ENCODE measurements around the gene INPP4B.

INPP4B gene

GRCh38 chr4:142331646-142332045 is 514.5 kb downstream of the INPP4B start:
- DNase-seq: no peak

GRCh38 chr4:142331132-142331531 is 515.0 kb downstream of the INPP4B start:
- DNase-seq: no peak

GRCh38 chr4:142330311-142330710 is 515.8 kb downstream of the INPP4B start:
- no peak for DNase-seq

GRCh38 chr4:142329313-142329712 is 516.8 kb downstream of the INPP4B start:
- DNase-seq: no peak

- no peak for DNase-seq
Measured at GRCh38 chr4:142326181-142326580, 519.9 kb downstream of the INPP4B start.

GRCh38 chr4:142324572-142324971 is 521.5 kb downstream of the INPP4B start:
- DNase-seq: no peak

- DNase-seq: no peak
Measured at GRCh38 chr4:142322996-142323395, 523.1 kb downstream of the INPP4B start.

GRCh38 chr4:142318280-142318679 is 527.8 kb downstream of the INPP4B start:
- DNase-seq: no peak

- no peak for DNase-seq
Measured at GRCh38 chr4:142316913-142317312, 529.2 kb downstream of the INPP4B start.

GRCh38 chr4:142316025-142316424 is 530.1 kb downstream of the INPP4B start:
- no peak for DNase-seq

GRCh38 chr4:142314686-142315085 is 531.4 kb downstream of the INPP4B start:
- DNase-seq: no peak

- no peak for DNase-seq
Measured at GRCh38 chr4:142314247-142314646, 531.9 kb downstream of the INPP4B start.

GRCh38 chr4:142312391-142312790 is 533.7 kb downstream of the INPP4B start:
- DNase-seq: no peak

GRCh38 chr4:142311916-142312315 is 534.2 kb downstream of the INPP4B start:
- DNase-seq: no peak

- DNase-seq: no peak
Measured at GRCh38 chr4:142309772-142310171, 536.3 kb downstream of the INPP4B start.

GRCh38 chr4:142307857-142308256 is 538.2 kb downstream of the INPP4B start:
- no peak for DNase-seq

GRCh38 chr4:142297313-142297712 is 548.8 kb downstream of the INPP4B start:
- no peak for DNase-seq

- DNase-seq: no peak
Measured at GRCh38 chr4:142293536-142293935, 552.6 kb downstream of the INPP4B start.

- DNase-seq: no peak
Measured at GRCh38 chr4:142292231-142292630, 553.9 kb downstream of the INPP4B start.

GRCh38 chr4:142291299-142292050 is 554.6 kb downstream of the INPP4B start:
- DNase-seq: no peak

GRCh38 chr4:142287371-142287770 is 558.7 kb downstream of the INPP4B start:
- no peak for DNase-seq

GRCh38 chr4:142285222-142285583 is 560.9 kb downstream of the INPP4B start:
- no peak for DNase-seq

- no peak for DNase-seq
Measured at GRCh38 chr4:142284402-142285221, 561.5 kb downstream of the INPP4B start.

- DNase-seq: no peak
Measured at GRCh38 chr4:142282870-142283431, 563.1 kb downstream of the INPP4B start.
